Esophagus muscularis mucosa (tissue), 4 donors: ENCODE results near the gene AGO4.

Experiments used
- CTCF ChIP-seq, 3 experiments: fragments of 200-600 bp in 2 of 3; fragments of 450-650 bp in 1 of 3; sonication (generic) in 2 of 3; IDR thresholded peaks; one replicate each; pipeline ENCODE4 v1.5.1; 2017 to 2019; ENCODE audit warnings: antibody characterized with exemption in 3 of 3, mild to moderate bottlenecking in 2 of 3, moderate library complexity in 1 of 3
- EP300 ChIP-seq: sonication (generic); formaldehyde crosslinking; IDR thresholded peaks from one replicate; pipeline ENCODE4 v1.6.1; 2017; ENCODE audit warnings: antibody characterized with exemption
- POLR2A ChIP-seq: fragments of 450-650 bp; IDR thresholded peaks from one replicate; pipeline ENCODE4 v1.6.1; 2017; ENCODE audit warnings: antibody characterized with exemption, moderate library complexity, mild to moderate bottlenecking, low read depth
- POLR2AphosphoS5 ChIP-seq, 2 donors: sonication (generic); formaldehyde crosslinking; IDR thresholded peaks; one replicate each; pipeline ENCODE4 v1.6.1; 2017; ENCODE audit warnings: antibody characterized with exemption in 2 of 2

- TF ChIP-seq CTCF (IDR thresholded peaks at IDR 0.05) (no peak), POLR2A (no peak), POLR2AphosphoS5 (IDR thresholded peaks at IDR 0.05) (no peak), EP300 (no peak)
Measured at GRCh38 chr1:35762141-35762540, 45.7 kb upstream of the AGO4 start.
